ENCODE data around the gene PNPLA6.

DNA sequence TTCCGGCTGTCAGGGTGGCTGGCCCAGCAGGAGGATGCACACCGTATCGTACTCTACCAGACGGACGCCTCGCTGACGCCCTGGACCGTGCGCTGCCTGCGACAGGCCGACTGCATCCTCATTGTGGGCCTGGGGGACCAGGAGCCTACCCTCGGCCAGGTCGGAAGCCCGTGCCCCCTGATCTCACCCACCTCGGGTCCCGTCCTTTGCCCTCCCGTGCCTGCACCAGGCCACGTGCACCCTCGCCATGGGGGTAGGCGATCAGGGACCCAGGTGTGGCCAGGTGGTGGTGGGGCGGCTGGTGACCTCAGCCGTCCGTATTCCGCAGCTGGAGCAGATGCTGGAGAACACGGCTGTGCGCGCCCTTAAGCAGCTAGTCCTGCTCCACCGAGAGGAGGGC lies 19.0 kb downstream of the PNPLA6 start:
- TF ChIP-seq POLR2AphosphoS5 (IDR thresholded peaks at IDR 0.05; ENCODE audit: borderline replicate concordance, low read depth, low read length) = no peak
- no peak for TF ChIP-seq EZH2 (IDR thresholded peaks at IDR 0.05)
